Endothelial cell (in vitro differentiated cells): ENCODE data around the gene PDK2. TPM values are rescaled to one million over a fixed set of nuclear protein-coding genes. Genes with fewer than 3 reads are reported as not detected.

Source experiments
- DNase-seq: peaks from one replicate; pipeline ENCODE4 v3.0.0; 2021; ENCODE audit warnings: low spot score
- H3K27ac Mint-ChIP-seq: one replicate; pipeline ENCODE4 v1.8.0; 2021; ENCODE audit warnings: mixed read lengths, inconsistent platforms; ENCODE audit not compliant: unreplicated experiment
- H3K27me3 Mint-ChIP-seq: one replicate; pipeline ENCODE4 v1.8.0; 2021; ENCODE audit warnings: mild to moderate bottlenecking, moderate library complexity, mixed read lengths, inconsistent platforms; ENCODE audit not compliant: unreplicated experiment
- H3K36me3 Mint-ChIP-seq: one replicate; pipeline ENCODE4 v1.8.0; 2021; ENCODE audit warnings: mild to moderate bottlenecking, low read depth, mixed read lengths, inconsistent platforms; ENCODE audit not compliant: unreplicated experiment
- H3K4me1 Mint-ChIP-seq: one replicate; pipeline ENCODE4 v1.8.0; 2021; ENCODE audit warnings: mild to moderate bottlenecking, mixed read lengths, inconsistent platforms; ENCODE audit not compliant: unreplicated experiment
- H3K4me3 Mint-ChIP-seq: one replicate; pipeline ENCODE4 v1.8.0; 2021; ENCODE audit warnings: mild to moderate bottlenecking, mixed read lengths, inconsistent platforms; ENCODE audit not compliant: unreplicated experiment
- H3K9me3 Mint-ChIP-seq: one replicate; pipeline ENCODE4 v1.8.0; 2021; ENCODE audit warnings: mixed read lengths, inconsistent platforms; ENCODE audit not compliant: unreplicated experiment
- CTCF ChIP-seq: fragments of 200-600 bp; sonication (generic); IDR thresholded peaks from one replicate; pipeline ENCODE4 v1.5.0; 2021; ENCODE audit warnings: antibody characterized with exemption; ENCODE audit not compliant: unreplicated experiment
- long read RNA-seq: library from polyadenylated mRNA; unstranded; transcript quantifications from one replicate; pipeline ENCODE4 v2.0.0, GENCODE V29; 2020; ENCODE audit not compliant: unreplicated experiment
- total RNA-seq: library from RNA; stranded (reverse); fragmentation: NEBNext Ultra II Directional; extraction: Animal tissue kit (Norgen Biotek cat#: 25700); gene quantifications from one replicate; pipeline ENCODE4 v1.2.1, GENCODE V29; 2021; ENCODE audit not compliant: unreplicated experiment

PDK2 gene
- 37.1 TPM for total RNA-seq
- long read RNA-seq, transcript PDK2-203 (11 exons, 3,440 nt), result major isoform, 25 of 33 reads
- long read RNA-seq, partial matches to known transcripts, result 3 of 33 reads
- long read RNA-seq, other reads (novel, unspliced or antisense), result 3 of 33 reads

- peaks cover 16% of the 10 kb centered on the region for H3K27me3 Mint-ChIP-seq
- TF ChIP-seq CTCF, result no peak
- H3K36me3 Mint-ChIP-seq, result peaks cover 15% of the 10 kb centered on the region
- H3K9me3 Mint-ChIP-seq, result no peaks in the 10 kb centered on the region
- H3K4me3 Mint-ChIP-seq, result peak within 1 kb of the TSS; percentile 98
- H3K27ac Mint-ChIP-seq, result peak within 1 kb of the TSS; percentile 84
- peak; percentile 97 for DNase-seq
- H3K4me1 Mint-ChIP-seq, result peaks cover 12% of the 10 kb centered on the region
Measured at GRCh38 chr17:50094753-50095619, at the start of gene PDK2. PDK2 (plus strand) TSS chr17:50095351; CDS start chr17:50095436, 85 bp downstream.

GRCh38 chr17:50046179-50046578, 49.0 kb upstream of the PDK2 start:
- DNase-seq, result no peak
- TF ChIP-seq CTCF, result no peak
- no peaks in the 10 kb centered on the region for H3K9me3 Mint-ChIP-seq
- no peak overlapping the region for H3K4me3 Mint-ChIP-seq
- H3K27ac Mint-ChIP-seq, result no peak overlapping the region
- peaks cover 6% of the 10 kb centered on the region for H3K27me3 Mint-ChIP-seq
- no peaks in the 10 kb centered on the region for H3K36me3 Mint-ChIP-seq
- peaks cover 4% of the 10 kb centered on the region for H3K4me1 Mint-ChIP-seq

GRCh38 chr17:50046667-50047066, 48.5 kb upstream of the PDK2 start:
- no peaks in the 10 kb centered on the region for H3K9me3 Mint-ChIP-seq
- H3K4me3 Mint-ChIP-seq, result no peak overlapping the region
- H3K36me3 Mint-ChIP-seq, result no peaks in the 10 kb centered on the region
- H3K27ac Mint-ChIP-seq, result no peak overlapping the region
- no peak for DNase-seq
- peaks cover 4% of the 10 kb centered on the region for H3K4me1 Mint-ChIP-seq
- H3K27me3 Mint-ChIP-seq, result peaks cover 6% of the 10 kb centered on the region
- no peak for TF ChIP-seq CTCF

GRCh38 chr17:50047083-50047482, 48.1 kb upstream of the PDK2 start:
- Mint-ChIP-seq H3K9me3 (no peaks in the 10 kb centered on the region), H3K4me3 (no peak overlapping the region), H3K4me1 (peaks cover 4% of the 10 kb centered on the region), H3K27me3 (peaks cover 7% of the 10 kb centered on the region), H3K27ac (no peak overlapping the region), H3K36me3 (no peaks in the 10 kb centered on the region)
- no peak for TF ChIP-seq CTCF
- no peak for DNase-seq
